Coronary artery (tissue), 2 donors: ENCODE data around the gene LDLRAD4.

Source experiments
- DNase-seq: peaks from one replicate; pipeline ENCODE4 v3.0.0-alpha.2; 2017; ENCODE audit warnings: low spot score
- H3K27ac ChIP-seq, 2 donors: fragments of 200-600 bp; sonication (generic); one replicate each; pipeline ENCODE4 v1.5.1; 2016 to 2019
- H3K4me3 ChIP-seq: fragments of 200-600 bp; sonication (generic); 2 replicates; pipeline ENCODE4 v1.5.1; 2016; ENCODE audit warnings: mild to moderate bottlenecking, moderate library complexity
- TF ChIP-seq, protein P1 (sequence below): fragments of 200-600 bp; sonication (generic); IDR thresholded peaks from one replicate; pipeline ENCODE4 v1.5.1; 2019; ENCODE audit warnings: antibody characterized with exemption

The LDLRAD4 gene

DNA sequence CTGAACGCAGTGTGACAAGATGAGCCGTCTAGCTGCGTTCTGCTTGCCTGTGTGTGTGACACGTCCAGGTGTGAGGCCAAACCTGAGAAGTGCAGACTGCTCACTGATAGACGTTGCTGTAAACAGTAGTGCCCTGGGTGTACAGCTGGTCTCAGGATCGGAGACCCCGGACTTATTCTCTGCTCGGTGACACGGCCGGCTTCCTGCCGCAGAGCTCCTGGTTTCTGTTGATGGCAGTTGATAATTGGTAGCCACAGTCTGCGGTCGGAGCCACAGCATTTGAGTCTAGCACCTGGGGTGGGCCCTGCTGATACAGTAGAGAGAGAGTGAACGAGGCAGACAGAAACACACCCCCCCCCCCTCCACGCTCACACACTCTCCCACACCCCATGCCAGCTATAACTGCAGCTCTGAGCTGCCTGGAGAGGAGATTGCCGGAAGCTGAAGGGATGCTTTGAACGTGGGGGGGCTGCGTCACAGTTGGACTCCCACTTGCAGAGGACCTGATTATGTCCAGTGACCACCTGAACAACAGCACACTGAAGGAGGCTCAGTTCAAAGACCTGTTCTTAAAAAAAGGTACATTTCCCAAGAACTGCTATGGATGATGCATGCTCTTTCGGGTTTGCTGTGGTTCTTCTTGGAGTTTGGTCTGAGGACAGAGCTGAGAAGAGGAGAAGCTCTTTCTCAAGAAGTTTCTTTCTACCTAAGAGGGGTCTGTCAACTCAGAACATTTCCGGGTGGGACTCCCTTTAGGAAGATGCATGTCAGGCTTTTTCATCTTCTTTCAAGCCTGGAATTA lies 393.8 kb downstream of the LDLRAD4 start:
- TF ChIP-seq, protein P1, sequence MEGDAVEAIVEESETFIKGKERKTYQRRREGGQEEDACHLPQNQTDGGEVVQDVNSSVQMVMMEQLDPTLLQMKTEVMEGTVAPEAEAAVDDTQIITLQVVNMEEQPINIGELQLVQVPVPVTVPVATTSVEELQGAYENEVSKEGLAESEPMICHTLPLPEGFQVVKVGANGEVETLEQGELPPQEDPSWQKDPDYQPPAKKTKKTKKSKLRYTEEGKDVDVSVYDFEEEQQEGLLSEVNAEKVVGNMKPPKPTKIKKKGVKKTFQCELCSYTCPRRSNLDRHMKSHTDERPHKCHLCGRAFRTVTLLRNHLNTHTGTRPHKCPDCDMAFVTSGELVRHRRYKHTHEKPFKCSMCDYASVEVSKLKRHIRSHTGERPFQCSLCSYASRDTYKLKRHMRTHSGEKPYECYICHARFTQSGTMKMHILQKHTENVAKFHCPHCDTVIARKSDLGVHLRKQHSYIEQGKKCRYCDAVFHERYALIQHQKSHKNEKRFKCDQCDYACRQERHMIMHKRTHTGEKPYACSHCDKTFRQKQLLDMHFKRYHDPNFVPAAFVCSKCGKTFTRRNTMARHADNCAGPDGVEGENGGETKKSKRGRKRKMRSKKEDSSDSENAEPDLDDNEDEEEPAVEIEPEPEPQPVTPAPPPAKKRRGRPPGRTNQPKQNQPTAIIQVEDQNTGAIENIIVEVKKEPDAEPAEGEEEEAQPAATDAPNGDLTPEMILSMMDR: no peak
- H3K27ac ChIP-seq: peak overlapping the region in 1 of 2 donors; percentile 73
- peak overlapping the region; percentile 68 for H3K4me3 ChIP-seq
- DNase-seq: no peak

DNA sequence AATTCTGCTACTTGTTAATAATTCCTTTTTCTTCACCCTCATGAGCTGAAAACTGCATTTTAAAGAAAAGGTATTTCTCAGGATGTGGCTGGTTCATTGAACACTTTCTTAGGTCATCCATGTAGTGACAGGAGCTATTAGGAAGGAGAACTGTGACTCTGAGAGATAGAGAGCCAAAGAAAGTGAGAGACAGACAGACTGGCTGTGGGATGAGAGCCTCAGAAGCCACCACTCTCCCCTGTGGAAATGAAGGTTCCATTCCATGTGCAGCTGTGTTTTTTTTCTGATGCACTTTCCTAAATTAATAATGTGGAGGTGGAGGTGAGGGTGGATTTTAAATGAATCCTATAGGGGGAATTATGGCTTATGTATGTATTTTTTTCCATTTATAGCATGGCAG lies 394.5 kb downstream of the LDLRAD4 start:
- Histone ChIP-seq H3K4me3 (no peak overlapping the region), H3K27ac (no peak overlapping the region)
- DNase-seq: no peak
- TF ChIP-seq, protein P1: no peak

DNA sequence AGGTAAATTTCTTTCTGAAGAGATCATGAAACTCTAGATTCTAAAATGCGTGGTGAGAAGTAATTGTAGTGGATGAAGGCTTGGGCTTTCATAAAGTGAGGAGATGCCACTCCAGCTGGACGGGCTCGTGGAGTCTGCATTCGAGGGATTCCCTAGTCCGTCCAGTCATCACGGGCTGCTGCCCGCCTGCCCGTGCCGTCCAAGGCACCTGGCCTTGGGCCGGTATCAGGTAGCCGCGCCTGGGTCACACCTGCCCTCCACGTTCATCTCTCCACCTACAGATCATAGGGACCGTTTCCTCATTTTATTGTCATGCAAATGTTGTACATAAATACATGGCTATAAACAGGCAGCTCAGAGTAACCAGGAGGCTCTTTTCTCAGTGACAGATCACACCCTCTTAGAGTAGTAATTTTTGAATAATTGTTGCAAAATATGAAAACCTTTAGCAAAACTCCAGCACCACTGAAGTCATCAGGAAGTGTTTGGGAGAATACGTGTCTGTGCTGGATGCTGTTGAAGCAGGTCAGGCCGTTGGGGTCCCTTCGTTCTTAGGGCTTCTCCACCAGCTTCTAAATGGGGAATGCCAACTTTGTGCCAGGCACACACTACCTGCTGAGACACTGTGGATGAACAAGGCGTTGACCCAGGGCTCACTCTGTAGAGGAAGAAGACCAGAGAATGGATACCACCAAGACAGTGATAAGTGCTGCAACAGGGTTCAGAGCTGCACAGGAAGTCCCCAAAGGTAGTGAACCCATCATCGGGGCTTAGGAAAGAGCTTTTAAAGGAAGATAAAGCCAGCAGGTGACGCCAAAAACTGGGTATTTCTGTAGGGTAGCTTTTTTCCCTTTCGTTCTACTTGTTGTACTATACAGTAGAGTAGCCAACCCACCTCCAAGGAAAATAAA lies 395.3 kb downstream of the LDLRAD4 start:
- TF ChIP-seq, protein P1: no peak
- H3K4me3 ChIP-seq: no peak overlapping the region

DNA sequence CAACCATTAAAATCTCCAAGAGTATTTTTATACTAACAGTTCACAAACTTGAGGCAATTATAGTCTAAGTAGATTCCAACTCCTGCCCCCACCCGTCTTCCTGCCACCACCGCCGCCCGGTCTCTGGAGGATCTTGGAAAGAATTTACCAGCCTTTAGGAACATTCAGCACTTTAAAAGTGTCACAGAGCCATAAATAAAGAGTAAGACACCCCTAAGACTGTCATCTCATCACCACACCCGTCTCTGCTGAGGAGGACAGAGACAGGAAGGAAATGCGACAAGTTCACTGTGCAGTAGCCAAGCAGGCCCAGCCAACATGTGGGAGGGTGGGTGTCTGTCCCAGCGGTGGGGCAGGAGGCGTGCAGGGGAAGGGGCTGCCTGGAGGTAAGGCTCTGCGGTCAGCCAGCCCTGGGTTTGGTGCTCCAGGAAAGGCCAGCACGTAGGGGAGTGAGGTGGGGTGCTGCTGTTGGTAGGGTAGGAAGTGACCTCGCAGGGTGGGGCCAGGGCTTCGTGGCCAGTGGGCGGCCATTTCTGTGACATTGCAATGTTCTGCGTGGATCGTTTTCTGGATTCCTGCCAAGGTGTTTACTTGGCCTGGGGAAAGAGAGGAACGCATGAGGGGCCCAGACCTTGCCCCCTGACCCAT lies 396.2 kb downstream of the LDLRAD4 start:
- Histone ChIP-seq H3K4me3 (no peak overlapping the region), H3K27ac (peak overlapping the region in 1 of 2 donors; percentile 71)
- DNase-seq: no peak
- TF ChIP-seq, protein P1: no peak

More for the DNA sequence above, 395.3 kb downstream of the LDLRAD4 start:
- no peak for DNase-seq
- H3K27ac ChIP-seq: no peak overlapping the region

DNA sequence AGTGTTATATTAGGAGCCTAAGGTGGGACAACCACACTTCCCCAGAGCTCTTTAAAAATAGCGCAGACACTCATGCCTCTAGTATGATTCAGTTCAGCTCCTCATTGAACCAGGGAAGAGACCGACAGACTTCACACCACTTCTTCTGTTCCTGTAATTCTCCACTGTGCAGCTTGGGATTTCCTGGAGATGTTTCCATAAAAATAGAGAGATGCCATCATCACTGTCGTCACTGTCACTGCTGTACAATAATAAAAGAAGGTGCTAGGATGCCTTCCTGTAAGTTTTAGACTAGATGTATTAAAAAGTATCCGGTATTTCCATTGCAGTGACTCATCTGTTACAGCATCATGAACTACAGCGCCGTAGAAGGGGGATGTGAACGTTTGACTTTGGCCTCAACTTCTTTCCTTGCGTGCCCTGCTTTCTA lies 396.9 kb downstream of the LDLRAD4 start:
- TF ChIP-seq, protein P1: no peak
- peak overlapping the region in 1 of 2 donors; percentile 71 for H3K27ac ChIP-seq
- DNase-seq: no peak
- H3K4me3 ChIP-seq: no peak overlapping the region

DNA sequence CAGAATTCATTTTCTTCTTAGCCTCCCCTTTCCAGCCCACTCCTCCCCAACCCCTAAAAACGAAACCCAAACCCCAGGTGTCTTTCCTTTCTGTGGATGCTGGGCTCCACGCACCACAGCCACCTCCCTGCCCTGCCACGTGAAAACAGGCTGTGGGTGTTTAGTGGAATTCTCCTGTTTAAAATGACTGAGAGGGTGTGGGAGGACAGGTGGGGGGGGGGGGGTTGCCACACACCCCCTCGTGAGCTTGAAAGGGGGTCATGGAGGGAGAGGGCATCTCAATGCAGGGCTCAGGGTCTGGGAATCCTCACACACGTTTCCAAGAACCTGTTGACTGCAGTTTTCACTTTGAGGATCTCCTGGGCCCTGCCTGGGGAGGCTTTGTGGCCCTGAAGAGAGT lies 397.5 kb downstream of the LDLRAD4 start:
- Histone ChIP-seq H3K4me3 (no peak overlapping the region), H3K27ac (no peak overlapping the region)
- TF ChIP-seq, protein P1: no peak
- DNase-seq: no peak
